PFSK-1 (cell line): ENCODE measurements around the gene POLE.

ENCODE experiments used
- POLR2AphosphoS5 ChIP-seq: IDR thresholded peaks from 2 replicates; pipeline ENCODE4 v1.6.1; 2012; ENCODE audit warnings: low read depth, mild to moderate bottlenecking, control low read depth, low read length, moderate library complexity
- SIN3A ChIP-seq: IDR thresholded peaks from 2 replicates; pipeline ENCODE4 v1.6.1; 2012; ENCODE audit warnings: mild to moderate bottlenecking, low read length, moderate library complexity, borderline replicate concordance; ENCODE audit not compliant: insufficient read depth
- TAF1 ChIP-seq: IDR thresholded peaks from 2 replicates; pipeline ENCODE4 v1.6.1; 2012; ENCODE audit warnings: low read length, control low read depth, borderline replicate concordance; ENCODE audit not compliant: insufficient read depth
- TF ChIP-seq, protein P1 (sequence below), 2 experiments: IDR thresholded peaks; 2 replicates each; pipeline versions ENCODE4 v1.6.1 to v1.8.0; 2011 to 2012; ENCODE audit warnings: low read depth in 2 of 2, low read length in 2 of 2, control low read depth in 1 of 2, inconsistent platforms in 1 of 2, mild to moderate bottlenecking in 1 of 2, moderate library complexity in 1 of 2; ENCODE audit not compliant: insufficient read depth in 1 of 2

DNA sequence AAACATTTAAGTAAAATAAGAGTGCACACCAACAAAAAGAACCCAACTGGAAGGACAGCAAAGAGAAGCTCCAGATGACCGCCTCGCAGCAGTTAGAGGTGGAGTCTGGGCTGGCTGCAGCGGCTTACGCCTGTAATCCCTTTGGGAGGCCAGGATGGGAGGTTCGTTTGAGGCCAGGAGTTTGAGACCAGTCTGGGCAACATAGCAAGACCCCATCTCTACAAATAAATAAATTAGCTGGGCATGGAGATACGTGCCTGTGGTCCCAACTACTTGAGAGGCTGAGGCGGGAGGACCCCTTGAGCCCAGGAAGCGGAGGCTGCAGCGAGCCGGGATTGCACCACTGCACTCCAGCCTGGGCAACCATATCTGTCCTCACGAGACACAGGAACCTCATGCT lies 92.0 kb downstream of the POLE start:
- TF ChIP-seq POLR2AphosphoS5 (no peak), SIN3A (no peak), TAF1 (no peak)
- TF ChIP-seq, protein P1, sequence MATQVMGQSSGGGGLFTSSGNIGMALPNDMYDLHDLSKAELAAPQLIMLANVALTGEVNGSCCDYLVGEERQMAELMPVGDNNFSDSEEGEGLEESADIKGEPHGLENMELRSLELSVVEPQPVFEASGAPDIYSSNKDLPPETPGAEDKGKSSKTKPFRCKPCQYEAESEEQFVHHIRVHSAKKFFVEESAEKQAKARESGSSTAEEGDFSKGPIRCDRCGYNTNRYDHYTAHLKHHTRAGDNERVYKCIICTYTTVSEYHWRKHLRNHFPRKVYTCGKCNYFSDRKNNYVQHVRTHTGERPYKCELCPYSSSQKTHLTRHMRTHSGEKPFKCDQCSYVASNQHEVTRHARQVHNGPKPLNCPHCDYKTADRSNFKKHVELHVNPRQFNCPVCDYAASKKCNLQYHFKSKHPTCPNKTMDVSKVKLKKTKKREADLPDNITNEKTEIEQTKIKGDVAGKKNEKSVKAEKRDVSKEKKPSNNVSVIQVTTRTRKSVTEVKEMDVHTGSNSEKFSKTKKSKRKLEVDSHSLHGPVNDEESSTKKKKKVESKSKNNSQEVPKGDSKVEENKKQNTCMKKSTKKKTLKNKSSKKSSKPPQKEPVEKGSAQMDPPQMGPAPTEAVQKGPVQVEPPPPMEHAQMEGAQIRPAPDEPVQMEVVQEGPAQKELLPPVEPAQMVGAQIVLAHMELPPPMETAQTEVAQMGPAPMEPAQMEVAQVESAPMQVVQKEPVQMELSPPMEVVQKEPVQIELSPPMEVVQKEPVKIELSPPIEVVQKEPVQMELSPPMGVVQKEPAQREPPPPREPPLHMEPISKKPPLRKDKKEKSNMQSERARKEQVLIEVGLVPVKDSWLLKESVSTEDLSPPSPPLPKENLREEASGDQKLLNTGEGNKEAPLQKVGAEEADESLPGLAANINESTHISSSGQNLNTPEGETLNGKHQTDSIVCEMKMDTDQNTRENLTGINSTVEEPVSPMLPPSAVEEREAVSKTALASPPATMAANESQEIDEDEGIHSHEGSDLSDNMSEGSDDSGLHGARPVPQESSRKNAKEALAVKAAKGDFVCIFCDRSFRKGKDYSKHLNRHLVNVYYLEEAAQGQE (IDR thresholded peaks at IDR 0.05; ENCODE audit: insufficient read depth in 1 of 2, low read depth in 2 of 2, low read length in 2 of 2), result no peak
